ENCODE data around the gene SEPTIN10.

The SEPTIN10 gene

DNA sequence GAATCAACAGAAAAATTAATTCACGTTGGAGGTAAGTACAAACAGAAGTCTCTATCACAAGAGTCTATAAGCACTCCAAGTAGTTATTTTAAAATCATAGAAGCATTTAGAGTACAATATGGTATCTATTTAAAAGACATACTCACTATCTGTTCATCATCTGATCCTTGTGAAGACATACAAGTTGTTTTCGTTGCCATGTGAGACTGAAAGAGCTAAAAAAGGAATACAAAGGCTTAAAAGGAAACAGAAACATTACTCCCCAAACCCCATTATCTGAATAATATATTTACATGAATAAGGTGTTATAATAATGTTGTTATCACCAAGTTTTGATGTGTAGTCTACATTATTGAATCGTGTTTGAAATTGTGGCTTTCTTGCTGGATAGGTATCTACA, 20.9 kb downstream of the SEPTIN10 start:
- TF ChIP-seq ZNF521 (tag by site-specific recombination; IDR thresholded peaks at IDR 0.05): no peak
- TF ChIP-seq, protein P1, sequence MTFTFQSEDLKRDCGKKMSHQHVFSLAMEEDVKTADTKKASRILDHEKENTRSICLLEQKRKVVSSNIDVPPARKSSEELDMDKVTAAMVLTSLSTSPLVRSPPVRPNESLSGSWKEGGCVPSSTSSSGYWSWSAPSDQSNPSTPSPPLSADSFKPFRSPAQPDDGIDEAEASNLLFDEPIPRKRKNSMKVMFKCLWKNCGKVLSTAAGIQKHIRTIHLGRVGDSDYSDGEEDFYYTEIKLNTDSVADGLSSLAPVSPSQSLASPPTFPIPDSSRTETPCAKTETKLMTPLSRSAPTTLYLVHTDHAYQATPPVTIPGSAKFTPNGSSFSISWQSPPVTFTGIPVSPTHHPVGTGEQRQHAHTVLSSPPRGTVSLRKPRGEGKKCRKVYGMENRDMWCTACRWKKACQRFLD (tag by site-specific recombination; IDR thresholded peaks at IDR 0.05): no peak
- TF ChIP-seq ZNF366 (tag by site-specific recombination; conservative IDR thresholded peaks at IDR 0.05): no peak
- TF ChIP-seq ZNF610 (tag by site-specific recombination; IDR thresholded peaks at IDR 0.05; ENCODE audit: borderline replicate concordance): no peak
- no peak for TF ChIP-seq ZNF248 (tag by site-specific recombination; IDR thresholded peaks at IDR 0.05)
- H3K9me3 ChIP-seq (ENCODE audit: control insufficient read depth, insufficient read depth, low read depth, low read length): no peaks in the 10 kb centered on the region
- ChIA-PET CTCF (no interaction called here), POLR2A (no interaction called here)
- no peaks in the 10 kb centered on the region for H3K4me1 ChIP-seq (ENCODE audit: control insufficient read depth, insufficient read depth, low read length)
- no peak overlapping the region for H3K27ac ChIP-seq (ENCODE audit: extremely low read depth, low read depth, low read length)
- H3K4me3 ChIP-seq (ENCODE audit: low read depth, low read length): no peak overlapping the region
- H3K36me3 ChIP-seq (ENCODE audit: control insufficient read depth in 2 of 2, insufficient read depth in 1 of 2, low read length in 2 of 2): no peaks in the 10 kb centered on the region; a peak in 1 of 3 replicates

DNA sequence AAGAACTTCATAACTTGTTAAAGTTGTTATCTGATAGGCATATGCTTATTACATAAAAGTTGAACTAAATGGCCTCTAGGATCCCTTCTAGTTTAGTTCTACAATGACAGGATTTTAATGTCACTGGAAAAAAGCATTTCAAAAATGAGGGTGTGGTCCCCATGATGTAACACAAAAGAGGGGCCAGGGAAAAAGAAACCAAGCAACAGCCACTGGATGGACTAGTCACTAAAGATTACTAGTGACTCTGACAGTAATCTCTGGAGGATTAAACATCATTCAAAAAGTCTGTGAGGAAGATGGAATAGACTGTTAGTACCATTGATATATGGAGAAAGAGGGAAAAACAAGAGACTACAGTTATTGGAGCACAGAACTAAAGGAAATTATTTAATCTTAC, 22.6 kb downstream of the SEPTIN10 start:
- H3K27ac ChIP-seq (ENCODE audit: extremely low read depth, low read depth, low read length): no peak overlapping the region
- no peaks in the 10 kb centered on the region for H3K9me3 ChIP-seq (ENCODE audit: control insufficient read depth, insufficient read depth, low read depth, low read length)
- CTCF ChIA-PET: interaction anchor here (1.2 kb wide), 1 partner anchor 15 kb away, joined by 3 read pairs; no protein-coding TSS in a partner anchor
- no peaks in the 10 kb centered on the region for H3K4me1 ChIP-seq (ENCODE audit: control insufficient read depth, insufficient read depth, low read length)
- TF ChIP-seq, protein P2, sequence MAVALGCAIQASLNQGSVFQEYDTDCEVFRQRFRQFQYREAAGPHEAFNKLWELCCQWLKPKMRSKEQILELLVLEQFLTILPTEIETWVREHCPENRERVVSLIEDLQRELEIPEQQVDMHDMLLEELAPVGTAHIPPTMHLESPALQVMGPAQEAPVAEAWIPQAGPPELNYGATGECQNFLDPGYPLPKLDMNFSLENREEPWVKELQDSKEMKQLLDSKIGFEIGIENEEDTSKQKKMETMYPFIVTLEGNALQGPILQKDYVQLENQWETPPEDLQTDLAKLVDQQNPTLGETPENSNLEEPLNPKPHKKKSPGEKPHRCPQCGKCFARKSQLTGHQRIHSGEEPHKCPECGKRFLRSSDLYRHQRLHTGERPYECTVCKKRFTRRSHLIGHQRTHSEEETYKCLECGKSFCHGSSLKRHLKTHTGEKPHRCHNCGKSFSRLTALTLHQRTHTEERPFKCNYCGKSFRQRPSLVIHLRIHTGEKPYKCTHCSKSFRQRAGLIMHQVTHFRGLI (tag by site-specific recombination; IDR thresholded peaks at IDR 0.05): no peak
- no peak overlapping the region for H3K4me3 ChIP-seq (ENCODE audit: low read depth, low read length)
- H3K36me3 ChIP-seq (ENCODE audit: control insufficient read depth in 2 of 2, insufficient read depth in 1 of 2, low read length in 2 of 2): no peaks in the 10 kb centered on the region; a peak in 1 of 3 replicates
- POLR2A ChIA-PET: no interaction called here

DNA sequence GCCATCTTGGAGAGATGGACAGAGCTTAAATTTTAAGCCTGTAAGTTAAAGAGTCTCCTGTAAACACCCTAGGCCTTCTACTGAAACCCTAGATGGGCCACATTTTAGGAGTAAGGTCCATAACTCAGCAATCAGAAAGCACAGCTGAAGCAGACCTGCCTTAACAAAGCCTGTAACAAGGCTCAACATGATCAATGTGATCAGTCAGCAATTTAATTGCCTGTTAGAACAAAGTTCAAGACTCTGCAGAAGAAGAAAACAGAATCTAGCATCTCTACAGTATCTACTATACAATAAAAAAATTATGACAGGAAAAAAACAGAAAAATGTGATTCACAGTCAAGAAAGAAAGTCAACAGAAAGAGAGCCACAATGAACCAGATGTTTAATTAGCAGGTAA, 27.1 kb downstream of the SEPTIN10 start:
- H3K4me3 ChIP-seq (ENCODE audit: low read depth, low read length): no peak overlapping the region
- POLR2A ChIA-PET: no interaction called here
- H3K27ac ChIP-seq (ENCODE audit: extremely low read depth, low read depth, low read length): no peak overlapping the region
- H3K9me3 ChIP-seq (ENCODE audit: control insufficient read depth, insufficient read depth, low read depth, low read length): no peaks in the 10 kb centered on the region
- CTCF ChIA-PET: interaction anchor here (0.7 to 1.1 kb wide), 3 partner anchors 19 to 1046 kb away, joined by 3 to 4 read pairs (median 3); no protein-coding TSS in a partner anchor
- H3K36me3 ChIP-seq (ENCODE audit: control insufficient read depth in 2 of 2, insufficient read depth in 1 of 2, low read length in 2 of 2): peaks cover 4 to 9% of the 10 kb centered on the region in 2 experiments; a peak in 2 of 3 replicates
- TF ChIP-seq ZNF629 (tag by site-specific recombination; IDR thresholded peaks at IDR 0.05) (no peak), ZBTB17 (tag by site-specific recombination; IDR thresholded peaks at IDR 0.05) (peak; percentile 49; the same call in 1 of the 2 replicates)
- no peaks in the 10 kb centered on the region; the same call in 1 of the 2 replicates for H3K4me1 ChIP-seq (ENCODE audit: control insufficient read depth, insufficient read depth, low read length)

DNA sequence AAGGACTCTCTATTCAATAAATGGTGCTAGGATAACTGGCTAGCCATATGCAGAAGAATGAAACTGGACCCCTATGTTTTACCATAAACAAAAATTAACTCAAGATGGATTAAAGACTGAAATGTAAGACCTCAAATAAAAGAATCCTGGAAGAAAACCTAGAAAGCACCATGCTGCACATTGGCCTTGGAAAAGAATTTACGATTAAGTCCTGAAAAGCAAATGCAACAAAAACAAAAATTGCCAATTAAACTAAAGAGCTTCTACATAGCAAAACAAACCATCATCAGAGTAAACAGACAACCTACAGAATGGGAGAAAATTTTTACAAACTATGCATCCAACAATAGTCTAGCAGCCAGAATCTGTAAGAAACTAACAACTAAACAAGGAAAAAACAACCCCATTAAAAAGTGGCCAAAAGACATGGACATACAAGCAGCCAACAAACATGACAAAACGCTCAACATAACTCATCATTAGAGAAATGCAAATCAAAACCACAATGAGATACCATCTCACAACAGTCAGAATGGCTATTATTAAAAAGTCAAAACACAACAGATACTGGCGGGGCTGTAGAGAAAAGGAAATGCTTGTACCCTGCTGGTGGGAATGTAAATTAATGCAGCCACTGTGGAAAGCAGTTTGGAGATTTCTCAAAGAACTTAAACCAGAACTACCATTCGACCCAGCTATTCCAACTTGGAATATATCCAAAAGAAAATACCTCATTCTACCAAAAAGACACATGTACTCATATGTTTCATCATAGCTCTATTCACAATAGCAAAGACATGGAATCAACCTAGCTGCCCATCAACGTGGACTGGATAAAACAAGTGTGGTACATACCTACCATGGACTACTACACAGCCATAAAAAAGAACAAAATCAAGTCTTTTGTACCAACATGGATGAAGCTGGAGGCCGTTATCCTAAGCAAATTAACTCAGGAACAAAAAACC, 30.6 kb downstream of the SEPTIN10 start:
- ChIA-PET CTCF (interaction anchor here (0.6 kb wide), 2 partner anchors 149 to 152 kb away, joined by 3 read pairs; no protein-coding TSS in a partner anchor), POLR2A (no interaction called here)
- H3K4me3 ChIP-seq (ENCODE audit: low read depth, low read length): no peak overlapping the region
- no peaks in the 10 kb centered on the region; the same call in 1 of the 2 replicates for H3K4me1 ChIP-seq (ENCODE audit: control insufficient read depth, insufficient read depth, low read length)
- H3K9me3 ChIP-seq (ENCODE audit: control insufficient read depth, insufficient read depth, low read depth, low read length): no peaks in the 10 kb centered on the region
- no peak overlapping the region for H3K27ac ChIP-seq (ENCODE audit: extremely low read depth, low read depth, low read length)
- H3K36me3 ChIP-seq (ENCODE audit: control insufficient read depth in 2 of 2, insufficient read depth in 1 of 2, low read length in 2 of 2): peaks cover 4 to 9% of the 10 kb centered on the region in 2 experiments; a peak in 2 of 3 replicates
- TF ChIP-seq ZNF571 (tag by site-specific recombination; IDR thresholded peaks at IDR 0.05): no peak
- TF ChIP-seq ZNF335 (tag by site-specific recombination; conservative IDR thresholded peaks at IDR 0.05): no peak
- no peak for TF ChIP-seq ZNF501 (tag by site-specific recombination; IDR thresholded peaks at IDR 0.05)
- TF ChIP-seq ZNF146 (tag by site-specific recombination; IDR thresholded peaks at IDR 0.05): peak; percentile 45; the same call in 1 of the 2 replicates
- no peak for TF ChIP-seq ZNF184 (tag by site-specific recombination; IDR thresholded peaks at IDR 0.05)
- no peak for TF ChIP-seq MZF1 (tag by site-specific recombination; IDR thresholded peaks at IDR 0.05; ENCODE audit: borderline replicate concordance)
- no peak for TF ChIP-seq ZNF239 (tag by site-specific recombination; IDR thresholded peaks at IDR 0.05)
- TF ChIP-seq, protein P3, sequence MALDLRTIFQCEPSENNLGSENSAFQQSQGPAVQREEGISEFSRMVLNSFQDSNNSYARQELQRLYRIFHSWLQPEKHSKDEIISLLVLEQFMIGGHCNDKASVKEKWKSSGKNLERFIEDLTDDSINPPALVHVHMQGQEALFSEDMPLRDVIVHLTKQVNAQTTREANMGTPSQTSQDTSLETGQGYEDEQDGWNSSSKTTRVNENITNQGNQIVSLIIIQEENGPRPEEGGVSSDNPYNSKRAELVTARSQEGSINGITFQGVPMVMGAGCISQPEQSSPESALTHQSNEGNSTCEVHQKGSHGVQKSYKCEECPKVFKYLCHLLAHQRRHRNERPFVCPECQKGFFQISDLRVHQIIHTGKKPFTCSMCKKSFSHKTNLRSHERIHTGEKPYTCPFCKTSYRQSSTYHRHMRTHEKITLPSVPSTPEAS (tag by site-specific recombination; IDR thresholded peaks at IDR 0.05): no peak
- TF ChIP-seq, protein P4, sequence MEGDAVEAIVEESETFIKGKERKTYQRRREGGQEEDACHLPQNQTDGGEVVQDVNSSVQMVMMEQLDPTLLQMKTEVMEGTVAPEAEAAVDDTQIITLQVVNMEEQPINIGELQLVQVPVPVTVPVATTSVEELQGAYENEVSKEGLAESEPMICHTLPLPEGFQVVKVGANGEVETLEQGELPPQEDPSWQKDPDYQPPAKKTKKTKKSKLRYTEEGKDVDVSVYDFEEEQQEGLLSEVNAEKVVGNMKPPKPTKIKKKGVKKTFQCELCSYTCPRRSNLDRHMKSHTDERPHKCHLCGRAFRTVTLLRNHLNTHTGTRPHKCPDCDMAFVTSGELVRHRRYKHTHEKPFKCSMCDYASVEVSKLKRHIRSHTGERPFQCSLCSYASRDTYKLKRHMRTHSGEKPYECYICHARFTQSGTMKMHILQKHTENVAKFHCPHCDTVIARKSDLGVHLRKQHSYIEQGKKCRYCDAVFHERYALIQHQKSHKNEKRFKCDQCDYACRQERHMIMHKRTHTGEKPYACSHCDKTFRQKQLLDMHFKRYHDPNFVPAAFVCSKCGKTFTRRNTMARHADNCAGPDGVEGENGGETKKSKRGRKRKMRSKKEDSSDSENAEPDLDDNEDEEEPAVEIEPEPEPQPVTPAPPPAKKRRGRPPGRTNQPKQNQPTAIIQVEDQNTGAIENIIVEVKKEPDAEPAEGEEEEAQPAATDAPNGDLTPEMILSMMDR (tag by site-specific recombination; IDR thresholded peaks at IDR 0.05): no peak
- TF ChIP-seq KLF9 (tag by site-specific recombination; IDR thresholded peaks at IDR 0.05; ENCODE audit: low read depth): no peak
- TF ChIP-seq, protein P5, sequence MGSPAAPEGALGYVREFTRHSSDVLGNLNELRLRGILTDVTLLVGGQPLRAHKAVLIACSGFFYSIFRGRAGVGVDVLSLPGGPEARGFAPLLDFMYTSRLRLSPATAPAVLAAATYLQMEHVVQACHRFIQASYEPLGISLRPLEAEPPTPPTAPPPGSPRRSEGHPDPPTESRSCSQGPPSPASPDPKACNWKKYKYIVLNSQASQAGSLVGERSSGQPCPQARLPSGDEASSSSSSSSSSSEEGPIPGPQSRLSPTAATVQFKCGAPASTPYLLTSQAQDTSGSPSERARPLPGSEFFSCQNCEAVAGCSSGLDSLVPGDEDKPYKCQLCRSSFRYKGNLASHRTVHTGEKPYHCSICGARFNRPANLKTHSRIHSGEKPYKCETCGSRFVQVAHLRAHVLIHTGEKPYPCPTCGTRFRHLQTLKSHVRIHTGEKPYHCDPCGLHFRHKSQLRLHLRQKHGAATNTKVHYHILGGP (tag by site-specific recombination; IDR thresholded peaks at IDR 0.05): peak; percentile 98
